ENCODE results near the gene QSOX2. TPM values are rescaled to one million over a fixed set of nuclear protein-coding genes. Genes with fewer than 3 reads are reported as not detected.

QSOX2 gene
- total RNA-seq, 1 experiment from 2014 or later: 34.6 TPM

GRCh38 chr9:136201174-136201573 is 44.4 kb downstream of the QSOX2 start:
- H2AFZ ChIP-seq (ENCODE audit: low read depth, low read length, poor library complexity, severe bottlenecking): no peak overlapping the region
- H3K9ac ChIP-seq (ENCODE audit: low read length): no peak overlapping the region
- no peaks in the 10 kb centered on the region for H3K9me3 ChIP-seq (ENCODE audit: control insufficient read depth in 1 of 2, insufficient read depth in 1 of 2, low read depth in 1 of 2, low read length in 2 of 2)
- ATAC-seq: no peak
- ChIA-PET CTCF (no interaction called here), RAD21 (ENCODE audit: low non-redundant PET in 1 of 2, low total read pairs in 2 of 2, uncharacterized antibody in 2 of 2, unreplicated experiment in 2 of 2) (no interaction called here), POLR2A (no interaction called here)
- H3K4me1 ChIP-seq (ENCODE audit: control insufficient read depth in 1 of 2, insufficient read depth in 2 of 2, low read length in 2 of 2): peaks cover 5 to 9% of the 10 kb centered on the region in 2 experiments; a peak in 2 of 4 replicates
- H3K36me3 ChIP-seq (ENCODE audit: control insufficient read depth in 1 of 2, insufficient read depth in 2 of 2, low read length in 2 of 2): no peaks in the 10 kb centered on the region
- H3K4me2 ChIP-seq (ENCODE audit: low read length): no peak overlapping the region
- intact Hi-C loops (cut with micrococcal nuclease): no loop called here
- no peak for DNase-seq (ENCODE audit: low read depth, low spot score)
- no peak overlapping the region for H3K4me3 ChIP-seq (replicated peaks in 1 of 2; ENCODE audit: low read depth in 1 of 2, low read length in 2 of 2)
- H3K9me2 ChIP-seq (ENCODE audit: insufficient read depth): no peaks in the 10 kb centered on the region
- H3K79me2 ChIP-seq (ENCODE audit: insufficient read depth, low read length): no peaks in the 10 kb centered on the region
- BruUV-seq (replicated peaks): no TSS peak
- no peak overlapping the region for H3K27ac ChIP-seq (ENCODE audit: low read depth, low read length)
- H3K27me3 ChIP-seq (ENCODE audit: insufficient read depth, low read length): no peaks in the 10 kb centered on the region
- TF ChIP-seq ELF1 (IDR thresholded peaks at IDR 0.05; ENCODE audit: borderline replicate concordance, low read depth) (no peak), POLR2A (IDR thresholded peaks at IDR 0.05; ENCODE audit: borderline replicate concordance, extremely low read depth, insufficient read depth, insufficient read length) (no peak), FOSL1 (IDR thresholded peaks at IDR 0.05; ENCODE audit: low read depth) (no peak), SP1 (IDR thresholded peaks at IDR 0.05; ENCODE audit: low read depth) (no peak), ZBTB33 (IDR thresholded peaks at IDR 0.05; ENCODE audit: extremely low read depth, insufficient replicate concordance, low read length) (no peak), TCF7L2 (IDR thresholded peaks at IDR 0.05; ENCODE audit: borderline replicate concordance, extremely low read depth, insufficient read depth, insufficient read length) (no peak), POLR2AphosphoS5 (IDR thresholded peaks at IDR 0.05; ENCODE audit: low read depth, low read length) (no peak), CBX3 (IDR thresholded peaks at IDR 0.05; ENCODE audit: low read depth) (no peak), SIN3A (IDR thresholded peaks at IDR 0.05; ENCODE audit: low read depth) (no peak), YY1 (IDR thresholded peaks at IDR 0.05; ENCODE audit: extremely low read depth, insufficient replicate concordance, low read depth, low read length) (no peak), JUND (IDR thresholded peaks at IDR 0.05) (no peak), EZH2 (IDR thresholded peaks at IDR 0.05) (no peak), CEBPB (IDR thresholded peaks at IDR 0.05; ENCODE audit: low read depth) (no peak), RAD21 (IDR thresholded peaks at IDR 0.05; ENCODE audit: low read depth) (no peak), EZH2phosphoT487 (IDR thresholded peaks at IDR 0.05; ENCODE audit: borderline replicate concordance) (no peak)
- no peaks in the 10 kb centered on the region for H4K20me1 ChIP-seq (ENCODE audit: insufficient read depth)
